Lung microvascular endothelial cell (primary cell): ENCODE results near the gene TMEM145. TPM values are rescaled to one million over a fixed set of nuclear protein-coding genes. Genes with fewer than 3 reads are reported as not detected.

Source experiments
- DNase-seq, 2 donors: peaks; one replicate each; pipeline versions ENCODE4 v3.0.0 to v3.0.0-alpha.2; 2010; ENCODE audit warnings: low read depth in 2 of 2
- total RNA-seq: library from RNA; depleted of rRNA; stranded (reverse); fragments of >200 nt; gene quantifications from 2 replicates; pipeline ENCODE4 v1.2.1, GENCODE V29; 2014

TMEM145 gene
- total RNA-seq, 1 donor from 2014 or later: not detected

DNA sequence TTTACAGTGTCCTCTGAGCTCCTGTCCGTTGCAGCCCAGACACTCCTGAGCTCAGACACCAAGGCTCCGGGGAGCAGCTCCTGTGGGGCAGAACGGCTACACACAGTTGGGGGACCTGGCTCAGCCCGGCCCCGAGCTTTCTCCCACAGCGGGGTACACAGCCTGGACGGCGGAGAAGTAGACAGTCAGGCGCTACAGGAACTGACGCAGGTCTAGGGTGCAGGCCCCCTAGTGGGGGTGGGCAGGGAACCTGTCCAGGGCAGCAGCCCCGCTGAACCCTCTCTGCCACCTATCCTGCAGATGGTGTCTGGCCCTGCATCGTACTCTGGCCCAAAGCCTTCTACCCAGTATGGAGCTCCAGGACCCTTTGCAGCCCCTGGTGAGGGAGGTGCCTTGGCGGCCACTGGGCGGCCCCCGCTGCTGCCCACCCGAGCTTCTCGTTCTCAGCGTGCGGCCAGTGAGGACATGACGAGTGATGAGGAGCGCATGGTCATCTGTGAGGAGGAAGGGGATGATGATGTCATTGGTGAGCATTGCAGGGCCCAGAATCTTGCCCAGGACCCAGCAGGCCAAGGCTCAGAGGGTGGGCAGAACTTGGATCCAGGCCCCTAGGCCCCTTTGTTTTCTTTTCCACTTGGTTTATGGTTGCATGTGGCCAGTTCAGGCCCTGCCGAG lies 24.1 kb upstream of the TMEM145 start:
- DNase-seq: no peak

DNA sequence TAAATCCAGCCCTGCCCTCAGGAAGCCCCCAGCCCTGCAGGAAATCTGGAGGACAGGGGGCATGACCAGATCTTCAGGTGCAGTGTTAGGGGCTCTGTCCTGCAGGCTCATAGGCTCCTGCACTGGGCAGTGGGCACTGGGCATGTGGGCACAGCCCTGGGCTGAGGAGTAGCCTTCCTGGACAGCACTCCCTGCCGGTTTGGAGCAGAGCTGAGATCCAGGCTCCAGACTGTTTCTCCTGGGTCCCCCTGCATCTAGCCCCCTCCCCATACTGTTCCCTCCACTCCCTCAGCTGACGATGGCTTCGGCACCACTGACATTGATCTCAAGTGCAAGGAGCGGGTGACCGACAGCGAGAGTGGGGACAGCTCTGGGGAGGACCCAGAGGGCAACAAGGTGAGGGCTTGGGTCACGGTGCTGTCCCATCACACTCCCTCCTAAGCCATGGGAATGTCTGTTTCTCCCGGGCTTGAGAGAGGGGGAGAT lies 23.5 kb upstream of the TMEM145 start:
- no peak for DNase-seq

DNA sequence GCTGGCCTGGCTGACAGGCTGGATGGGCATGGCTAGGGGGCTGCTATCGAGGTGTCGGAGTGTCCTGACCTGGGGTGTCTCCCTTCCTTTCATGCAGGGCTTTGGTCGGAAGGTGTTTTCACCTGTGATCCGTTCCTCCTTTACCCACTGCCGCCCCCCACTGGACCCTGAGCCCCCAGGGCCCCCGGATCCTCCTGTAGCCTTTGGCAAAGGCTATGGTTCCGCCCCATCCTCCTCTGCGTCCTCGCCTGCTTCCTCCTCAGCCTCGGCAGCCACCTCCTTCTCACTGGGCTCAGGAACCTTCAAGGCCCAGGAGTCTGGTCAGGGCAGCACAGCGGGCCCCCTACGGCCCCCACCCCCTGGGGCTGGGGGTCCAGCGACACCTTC lies 23.0 kb upstream of the TMEM145 start:
- no peak for DNase-seq

DNA sequence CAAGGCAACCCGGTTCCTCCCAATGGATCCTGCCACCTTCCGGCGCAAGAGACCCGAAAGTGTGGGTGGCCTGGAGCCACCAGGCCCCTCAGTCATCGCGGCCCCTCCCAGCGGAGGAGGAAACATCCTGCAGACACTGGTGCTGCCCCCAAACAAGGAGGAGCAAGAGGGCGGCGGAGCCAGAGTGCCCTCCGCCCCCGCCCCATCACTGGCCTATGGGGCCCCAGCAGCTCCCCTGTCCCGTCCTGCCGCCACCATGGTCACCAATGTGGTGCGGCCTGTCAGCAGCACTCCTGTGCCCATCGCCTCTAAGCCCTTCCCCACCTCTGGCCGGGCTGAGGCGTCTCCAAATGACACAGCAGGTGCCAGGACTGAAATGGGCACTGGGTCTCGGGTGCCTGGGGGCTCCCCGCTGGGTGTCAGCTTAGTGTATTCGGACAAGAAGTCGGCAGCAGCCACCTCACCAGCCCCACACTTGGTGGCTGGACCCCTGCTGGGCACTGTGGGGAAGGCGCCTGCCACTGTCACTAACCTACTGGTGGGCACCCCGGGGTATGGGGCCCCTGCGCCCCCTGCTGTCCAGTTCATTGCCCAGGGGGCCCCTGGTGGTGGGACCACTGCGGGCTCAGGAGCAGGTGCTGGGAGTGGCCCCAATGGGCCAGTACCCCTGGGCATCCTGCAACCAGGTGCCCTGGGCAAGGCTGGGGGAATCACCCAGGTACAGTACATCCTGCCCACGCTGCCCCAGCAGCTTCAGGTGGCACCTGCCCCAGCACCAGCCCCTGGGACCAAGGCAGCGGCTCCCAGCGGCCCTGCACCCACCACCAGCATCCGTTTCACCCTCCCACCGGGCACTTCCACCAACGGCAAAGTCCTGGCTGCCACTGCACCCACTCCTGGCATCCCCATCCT lies 22.3 kb upstream of the TMEM145 start:
- DNase-seq: peak; percentile 34 to 64

DNA sequence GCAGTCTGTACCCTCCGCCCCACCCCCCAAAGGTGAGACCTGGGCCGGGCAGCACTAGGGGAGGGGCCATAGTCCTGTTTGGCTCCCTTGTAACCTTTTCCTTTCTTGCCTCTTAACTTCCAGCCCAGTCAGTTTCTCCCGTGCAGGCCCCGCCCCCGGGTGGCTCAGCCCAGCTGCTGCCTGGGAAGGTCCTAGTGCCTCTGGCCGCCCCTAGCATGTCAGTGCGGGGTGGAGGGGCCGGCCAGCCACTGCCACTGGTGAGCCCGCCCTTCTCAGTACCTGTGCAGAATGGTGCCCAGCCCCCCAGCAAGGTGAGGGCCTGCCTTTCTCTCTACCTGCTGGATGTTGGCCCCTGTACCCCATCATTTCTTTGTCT lies 21.7 kb upstream of the TMEM145 start:
- no peak for DNase-seq

DNA sequence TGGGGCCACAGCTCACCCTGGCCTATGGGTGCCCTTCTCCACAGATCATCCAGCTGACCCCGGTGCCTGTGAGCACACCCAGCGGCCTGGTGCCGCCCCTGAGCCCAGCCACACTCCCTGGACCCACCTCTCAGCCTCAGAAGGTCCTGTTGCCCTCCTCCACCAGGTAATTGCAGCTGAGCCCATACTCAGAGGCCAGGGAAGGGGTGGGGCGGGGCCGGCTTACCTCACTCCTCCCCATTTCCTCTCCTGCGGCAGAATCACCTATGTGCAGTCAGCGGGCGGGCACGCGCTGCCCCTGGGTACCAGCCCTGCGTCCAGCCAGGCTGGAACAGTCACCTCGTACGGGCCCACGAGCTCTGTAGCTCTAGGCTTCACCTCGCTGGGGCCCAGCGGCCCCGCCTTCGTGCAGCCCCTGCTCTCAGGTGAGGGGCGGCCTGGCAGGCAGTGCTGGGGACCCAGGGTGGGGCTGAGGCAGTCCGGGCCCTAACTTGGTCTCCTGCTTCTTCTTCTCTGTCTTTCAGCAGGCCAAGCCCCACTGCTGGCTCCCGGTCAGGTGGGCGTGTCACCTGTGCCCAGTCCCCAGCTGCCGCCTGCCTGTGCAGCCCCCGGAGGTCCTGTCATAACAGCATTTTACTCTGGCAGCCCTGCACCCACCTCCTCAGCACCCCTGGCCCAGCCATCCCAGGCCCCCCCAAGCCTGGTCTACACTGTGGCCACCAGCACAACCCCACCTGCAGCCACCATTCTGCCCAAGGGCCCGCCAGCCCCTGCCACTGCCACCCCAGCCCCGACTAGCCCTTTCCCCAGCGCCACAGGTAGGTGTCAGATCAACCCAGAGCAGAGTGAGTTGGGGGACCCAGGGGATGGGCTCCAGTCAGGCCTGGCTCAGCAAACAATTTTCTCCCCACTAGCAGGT lies 20.8 kb upstream of the TMEM145 start:
- DNase-seq: no peak

DNA sequence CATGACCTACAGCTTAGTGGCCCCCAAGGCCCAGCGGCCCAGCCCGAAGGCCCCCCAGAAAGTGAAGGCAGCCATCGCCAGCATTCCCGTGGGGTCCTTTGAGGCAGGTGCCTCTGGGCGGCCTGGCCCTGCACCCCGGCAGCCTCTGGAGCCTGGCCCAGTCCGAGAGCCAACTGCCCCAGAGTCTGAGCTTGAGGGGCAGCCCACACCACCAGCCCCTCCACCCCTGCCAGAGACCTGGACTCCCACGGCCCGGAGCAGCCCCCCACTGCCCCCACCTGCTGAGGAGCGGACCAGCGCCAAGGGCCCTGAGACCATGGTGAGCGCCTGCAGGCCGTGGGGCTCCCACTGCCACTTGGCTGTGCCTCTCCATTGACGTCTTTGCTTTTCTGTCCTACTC lies 20.1 kb upstream of the TMEM145 start:
- no peak for DNase-seq

DNA sequence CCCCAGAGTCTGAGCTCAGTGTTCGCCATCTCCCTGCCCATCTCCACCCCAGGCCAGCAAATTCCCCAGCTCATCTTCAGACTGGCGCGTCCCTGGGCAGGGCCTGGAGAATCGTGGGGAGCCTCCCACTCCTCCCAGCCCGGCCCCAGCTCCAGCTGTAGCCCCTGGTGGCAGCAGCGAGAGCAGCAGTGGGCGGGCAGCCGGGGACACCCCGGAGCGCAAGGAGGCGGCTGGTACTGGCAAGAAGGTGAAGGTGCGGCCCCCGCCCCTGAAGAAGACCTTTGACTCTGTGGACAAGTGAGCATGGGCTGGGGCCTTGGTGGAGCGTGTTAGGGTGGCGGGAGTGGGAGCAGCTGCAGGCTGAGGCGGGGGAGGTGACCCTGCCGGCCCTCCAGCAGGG lies 19.6 kb upstream of the TMEM145 start:
- no peak for DNase-seq

DNA sequence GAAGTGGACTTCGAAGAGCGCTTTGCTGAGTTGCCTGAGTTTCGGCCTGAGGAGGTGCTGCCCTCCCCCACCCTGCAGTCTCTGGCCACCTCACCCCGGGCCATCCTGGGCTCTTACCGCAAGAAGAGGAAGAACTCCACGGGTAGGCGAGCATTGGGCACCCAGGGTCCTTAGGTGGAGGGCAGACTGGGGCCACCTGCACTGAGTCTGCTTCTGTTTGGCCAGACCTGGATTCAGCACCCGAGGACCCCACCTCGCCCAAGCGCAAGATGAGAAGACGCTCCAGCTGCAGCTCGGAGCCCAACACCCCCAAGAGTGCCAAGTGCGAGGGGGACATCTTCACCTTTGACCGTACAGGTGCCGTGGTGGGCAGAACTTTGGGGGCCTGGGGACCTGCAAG lies 19.2 kb upstream of the TMEM145 start:
- no peak for DNase-seq

DNA sequence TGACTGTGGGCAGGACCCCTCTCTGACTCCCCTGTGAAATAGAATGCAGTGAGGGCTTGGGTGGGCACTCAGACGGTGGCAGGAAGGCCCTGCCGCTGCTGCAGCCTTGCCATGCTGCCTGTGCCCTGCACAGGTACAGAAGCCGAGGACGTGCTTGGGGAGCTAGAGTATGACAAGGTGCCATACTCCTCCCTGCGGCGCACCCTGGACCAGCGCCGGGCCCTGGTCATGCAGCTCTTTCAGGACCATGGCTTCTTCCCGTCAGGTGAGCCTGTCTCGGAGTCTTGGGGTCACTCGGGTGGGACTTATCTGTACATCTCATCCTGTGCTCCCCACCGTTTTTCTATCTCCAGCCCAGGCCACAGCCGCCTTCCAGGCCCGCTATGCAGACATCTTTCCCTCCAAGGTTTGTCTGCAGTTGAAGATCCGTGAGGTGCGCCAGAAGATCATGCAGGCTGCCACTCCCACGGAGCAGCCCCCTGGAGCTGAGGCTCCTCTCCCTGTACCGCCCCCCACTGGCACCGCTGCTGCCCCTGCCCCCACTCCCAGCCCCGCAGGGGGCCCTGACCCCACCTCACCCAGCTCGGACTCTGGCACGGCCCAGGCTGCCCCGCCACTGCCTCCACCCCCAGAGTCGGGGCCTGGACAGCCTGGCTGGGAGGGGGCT lies 18.5 kb upstream of the TMEM145 start:
- DNase-seq: no peak

DNA sequence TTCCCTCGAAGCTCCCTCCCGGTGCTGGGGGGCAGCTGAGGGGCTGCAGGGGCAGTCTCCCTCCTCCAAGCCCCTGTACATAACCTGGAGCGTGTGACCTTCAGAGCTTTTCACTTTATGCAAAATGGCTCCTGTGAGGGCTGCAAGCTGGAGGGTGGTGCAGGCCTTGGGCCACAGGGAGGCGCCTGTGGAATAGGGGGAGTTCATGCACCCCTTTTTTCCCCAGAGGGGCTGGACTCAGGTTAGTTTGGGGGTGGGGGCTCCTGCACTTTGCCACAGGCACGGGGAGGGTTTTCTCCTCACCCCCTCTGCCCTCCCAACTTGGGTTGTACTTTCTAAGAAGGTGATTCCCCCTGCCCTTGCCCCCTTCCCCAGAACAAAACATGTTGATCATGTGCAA lies 17.8 kb upstream of the TMEM145 start:
- DNase-seq: no peak

DNA sequence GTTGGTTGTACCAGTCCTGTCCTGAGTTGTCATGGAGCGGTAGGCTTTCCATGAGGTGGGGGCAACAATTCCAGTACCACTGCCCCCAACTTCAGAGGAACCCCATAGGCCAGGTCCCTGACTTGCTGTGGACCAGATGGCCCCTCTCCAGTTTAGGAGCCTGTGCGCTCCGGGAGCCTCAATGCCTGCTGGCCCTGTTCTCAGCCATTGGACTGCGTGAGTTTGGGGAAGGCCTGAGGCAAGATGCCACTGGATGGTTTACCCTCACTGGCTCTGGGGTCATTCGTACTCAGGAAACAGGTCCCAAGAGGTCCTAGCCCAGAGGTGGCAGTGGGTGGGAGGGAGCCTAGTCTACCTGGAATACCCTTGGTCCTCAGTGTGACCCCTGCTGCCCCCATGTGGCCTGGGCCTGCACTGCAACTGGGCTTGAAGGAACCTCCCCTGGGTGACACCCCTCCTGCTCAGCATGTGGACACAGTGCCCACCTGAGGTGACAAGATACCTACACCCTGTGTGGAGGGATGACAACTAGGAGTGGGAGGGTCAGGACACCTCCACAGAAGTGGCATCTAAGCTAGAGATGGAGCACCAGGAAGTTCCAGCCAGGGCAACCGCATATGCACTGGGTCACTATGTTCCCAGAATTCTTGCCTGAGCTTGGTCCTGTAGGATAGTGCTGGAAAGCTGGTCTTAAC lies 17.1 kb upstream of the TMEM145 start:
- peak; percentile 61 to 80 for DNase-seq

DNA sequence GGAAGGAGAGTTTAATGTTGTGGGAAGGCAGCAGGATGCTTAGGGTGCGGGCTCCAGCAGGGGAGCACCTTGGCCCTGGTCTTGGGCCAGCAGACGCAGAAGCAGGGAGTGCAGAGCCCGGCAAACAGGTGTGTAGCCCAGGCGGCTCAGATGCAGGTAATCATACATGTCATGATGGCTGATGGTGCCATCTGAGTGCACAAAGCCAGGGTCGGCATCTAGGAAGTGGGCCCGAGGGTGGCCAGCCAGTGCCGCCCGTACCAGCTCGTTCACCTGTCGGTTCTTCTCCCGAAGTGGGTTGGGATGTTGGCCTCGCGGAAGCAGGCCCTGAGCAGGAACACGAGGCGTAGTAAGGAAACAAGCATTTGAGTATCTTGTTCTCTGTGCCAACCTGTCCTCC lies 16.1 kb upstream of the TMEM145 start:
- no peak for DNase-seq

DNA sequence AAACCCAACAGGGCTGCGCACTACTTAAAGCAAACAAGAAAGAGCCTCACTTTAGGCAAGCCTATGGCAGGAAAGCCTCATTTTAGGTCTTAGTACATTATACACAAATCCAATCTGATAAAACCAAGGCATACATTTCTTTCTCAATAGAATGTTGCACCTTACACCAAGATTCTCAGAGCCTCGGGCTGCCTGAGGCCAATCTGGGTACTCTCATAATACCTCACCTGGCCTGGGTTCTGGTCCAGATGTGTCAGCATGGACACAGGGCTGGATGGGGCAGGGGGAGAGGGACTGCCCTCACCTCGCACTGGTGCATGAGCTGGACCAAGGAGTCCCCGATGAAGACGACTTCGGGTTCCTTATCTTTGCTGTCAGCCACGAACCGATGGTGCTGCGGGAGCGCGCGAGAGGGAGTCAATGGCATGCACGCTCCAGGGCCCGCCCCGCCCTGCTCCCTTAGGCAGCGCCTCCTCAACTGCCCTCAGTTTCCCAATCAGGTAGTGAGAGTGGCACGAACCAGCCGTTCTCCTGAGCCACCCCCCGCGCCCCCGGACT lies 11.4 kb upstream of the TMEM145 start, which contains the start of gene PRR19:
Gene PRR19 (plus strand): TSS at position 487 of the 558 bp plus-strand sequence. CDS start 7,453 bp downstream, outside the sequence.
- no peak for DNase-seq

DNA sequence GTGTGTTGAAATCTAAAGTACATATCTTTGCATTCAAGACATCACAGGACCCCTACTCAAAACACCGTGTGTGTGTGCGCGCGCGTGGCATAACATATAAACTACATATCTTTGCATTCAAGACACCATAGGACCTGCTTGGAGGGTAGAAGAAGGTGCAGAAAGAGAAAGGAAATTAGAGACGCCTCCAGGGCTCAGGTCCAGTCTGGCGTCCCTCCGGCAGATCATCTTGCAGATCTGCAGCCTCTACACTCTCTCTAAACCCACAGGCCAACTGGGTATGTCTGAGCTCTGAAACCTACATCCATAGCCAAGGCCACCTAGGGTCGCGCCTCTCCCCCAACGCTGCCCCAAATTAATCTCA lies 10.0 kb upstream of the TMEM145 start:
- DNase-seq: no peak

DNA sequence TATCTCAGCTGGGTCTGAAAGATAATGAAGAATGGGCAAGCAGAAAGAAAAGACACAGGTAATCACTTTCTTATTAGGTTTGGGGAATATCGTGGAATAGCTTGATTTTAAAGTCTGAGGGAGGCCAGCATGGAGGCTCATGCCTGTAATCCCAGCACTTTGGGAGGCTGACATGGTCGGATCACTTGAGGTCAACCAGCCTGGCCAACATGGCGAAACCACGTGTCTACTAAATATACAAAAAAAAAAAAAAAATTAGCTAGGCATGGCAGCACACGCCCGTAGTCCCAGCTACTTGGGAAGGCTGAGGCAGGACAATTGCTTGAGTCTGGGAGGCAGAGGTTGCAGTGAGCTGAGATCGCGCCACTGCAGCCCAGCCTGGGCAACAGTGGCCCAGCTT lies 9.2 kb upstream of the TMEM145 start:
- no peak for DNase-seq

DNA sequence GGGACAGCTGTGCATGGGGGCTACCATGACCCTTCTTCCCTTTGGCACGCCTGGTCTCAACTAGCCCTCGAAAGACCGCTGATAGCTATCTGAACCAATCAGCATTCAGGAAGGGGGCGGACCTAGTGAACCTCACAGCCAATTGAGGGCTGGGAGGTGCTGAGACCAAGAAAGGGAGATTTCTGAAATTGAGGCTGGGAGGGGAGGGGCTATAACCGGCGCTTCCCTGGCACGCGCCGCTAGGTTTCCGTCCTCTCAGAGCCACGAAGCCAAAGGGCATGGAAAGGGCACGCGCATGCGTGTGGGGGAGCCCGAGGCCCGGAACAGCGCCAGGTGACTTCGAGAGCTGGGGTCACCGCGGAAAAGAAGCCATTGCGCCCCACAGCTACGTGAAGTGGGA lies 6.5 kb upstream of the TMEM145 start:
- peak in 1 of 2 donors; percentile 32 for DNase-seq

DNA sequence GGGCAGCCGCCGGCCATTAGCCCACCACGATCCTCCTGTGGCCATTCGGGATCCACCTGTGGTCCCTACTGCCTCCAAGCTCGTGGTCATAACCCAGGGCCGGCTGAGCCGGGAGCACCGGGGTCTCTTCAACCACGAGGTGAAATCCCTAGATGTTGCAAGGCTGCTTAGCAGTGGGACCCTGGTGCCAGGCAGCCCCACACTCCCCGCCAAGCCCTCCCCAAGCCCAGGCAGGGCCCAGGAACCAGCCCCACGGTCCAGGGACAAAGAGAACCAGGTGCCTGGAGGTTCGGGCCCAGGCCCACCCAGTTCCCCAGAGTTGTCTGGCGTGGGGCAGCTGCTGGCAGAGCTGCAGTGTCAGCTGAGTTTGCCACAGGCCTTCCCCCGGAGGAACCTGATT lies 3.4 kb upstream of the TMEM145 start:
- DNase-seq: no peak

DNA sequence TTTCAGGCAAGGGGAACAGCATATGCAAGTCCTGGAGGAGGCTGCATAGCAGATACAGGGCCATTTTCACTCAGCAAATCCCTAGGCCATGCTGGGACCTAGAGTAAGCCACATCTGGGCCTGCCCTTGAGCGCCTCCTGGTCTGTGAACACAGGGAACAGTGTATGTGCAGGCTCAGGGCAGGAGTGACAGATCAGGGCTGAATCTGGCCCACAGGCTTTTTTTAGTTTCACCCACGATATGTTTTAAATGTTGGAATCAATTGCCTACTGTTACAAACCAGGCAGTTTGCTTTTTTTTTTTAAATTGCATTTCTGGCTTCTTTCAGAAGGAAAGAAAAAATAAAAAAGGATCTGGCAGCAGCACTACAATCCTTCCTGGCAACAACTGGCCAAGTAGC lies 1.5 kb upstream of the TMEM145 start:
- no peak for DNase-seq

DNA sequence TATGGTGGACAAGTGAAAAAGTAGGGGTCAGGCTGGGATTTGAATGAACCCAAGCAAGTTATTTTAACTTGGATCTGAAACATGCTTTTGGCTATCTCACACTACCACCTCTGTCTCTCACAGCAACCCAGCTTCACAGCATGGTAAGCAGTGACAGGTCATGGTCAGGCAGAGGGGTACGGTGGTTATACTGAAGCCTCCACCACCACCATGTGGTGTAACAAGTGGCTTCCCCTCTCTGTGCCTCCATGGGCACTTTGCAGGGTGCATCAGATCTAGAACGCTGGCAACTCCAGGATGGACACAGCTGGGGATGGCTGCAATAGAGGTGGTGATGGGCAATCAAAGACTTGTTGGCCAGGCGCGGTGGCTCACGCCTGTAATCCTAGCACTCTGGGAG lies 739 bp upstream of the TMEM145 start:
- no peak for DNase-seq
